GM12872 (cell line): ENCODE measurements around the gene PTPN2.

ENCODE experiments used
- TF ChIP-seq, protein P1 (sequence below): IDR thresholded peaks from 3 replicates; pipeline ENCODE4 v1.5.1; 2011; ENCODE audit warnings: low read depth, mild to moderate bottlenecking, low read length, moderate library complexity; ENCODE audit not compliant: insufficient read depth

Gene PTPN2

DNA sequence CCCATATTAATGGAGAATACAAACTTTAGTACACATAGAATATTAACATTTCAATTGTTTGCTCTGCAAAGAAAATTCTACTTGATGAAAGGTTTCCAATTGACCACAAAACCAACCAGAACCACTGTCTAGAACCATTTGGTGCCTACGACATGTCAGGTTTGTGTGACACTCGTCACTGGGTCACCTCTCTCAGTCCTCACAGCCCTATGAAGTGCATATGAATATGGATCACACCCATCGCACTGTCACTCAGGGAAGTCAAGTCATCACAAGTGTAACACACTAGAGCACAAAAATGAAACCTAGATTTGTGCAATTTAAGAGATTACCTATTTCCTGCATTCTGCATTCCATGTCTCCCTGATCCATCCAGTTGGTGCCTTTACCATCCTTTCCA is 43.7 kb downstream of the PTPN2 start:
- TF ChIP-seq, protein P1, sequence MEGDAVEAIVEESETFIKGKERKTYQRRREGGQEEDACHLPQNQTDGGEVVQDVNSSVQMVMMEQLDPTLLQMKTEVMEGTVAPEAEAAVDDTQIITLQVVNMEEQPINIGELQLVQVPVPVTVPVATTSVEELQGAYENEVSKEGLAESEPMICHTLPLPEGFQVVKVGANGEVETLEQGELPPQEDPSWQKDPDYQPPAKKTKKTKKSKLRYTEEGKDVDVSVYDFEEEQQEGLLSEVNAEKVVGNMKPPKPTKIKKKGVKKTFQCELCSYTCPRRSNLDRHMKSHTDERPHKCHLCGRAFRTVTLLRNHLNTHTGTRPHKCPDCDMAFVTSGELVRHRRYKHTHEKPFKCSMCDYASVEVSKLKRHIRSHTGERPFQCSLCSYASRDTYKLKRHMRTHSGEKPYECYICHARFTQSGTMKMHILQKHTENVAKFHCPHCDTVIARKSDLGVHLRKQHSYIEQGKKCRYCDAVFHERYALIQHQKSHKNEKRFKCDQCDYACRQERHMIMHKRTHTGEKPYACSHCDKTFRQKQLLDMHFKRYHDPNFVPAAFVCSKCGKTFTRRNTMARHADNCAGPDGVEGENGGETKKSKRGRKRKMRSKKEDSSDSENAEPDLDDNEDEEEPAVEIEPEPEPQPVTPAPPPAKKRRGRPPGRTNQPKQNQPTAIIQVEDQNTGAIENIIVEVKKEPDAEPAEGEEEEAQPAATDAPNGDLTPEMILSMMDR, result no peak

DNA sequence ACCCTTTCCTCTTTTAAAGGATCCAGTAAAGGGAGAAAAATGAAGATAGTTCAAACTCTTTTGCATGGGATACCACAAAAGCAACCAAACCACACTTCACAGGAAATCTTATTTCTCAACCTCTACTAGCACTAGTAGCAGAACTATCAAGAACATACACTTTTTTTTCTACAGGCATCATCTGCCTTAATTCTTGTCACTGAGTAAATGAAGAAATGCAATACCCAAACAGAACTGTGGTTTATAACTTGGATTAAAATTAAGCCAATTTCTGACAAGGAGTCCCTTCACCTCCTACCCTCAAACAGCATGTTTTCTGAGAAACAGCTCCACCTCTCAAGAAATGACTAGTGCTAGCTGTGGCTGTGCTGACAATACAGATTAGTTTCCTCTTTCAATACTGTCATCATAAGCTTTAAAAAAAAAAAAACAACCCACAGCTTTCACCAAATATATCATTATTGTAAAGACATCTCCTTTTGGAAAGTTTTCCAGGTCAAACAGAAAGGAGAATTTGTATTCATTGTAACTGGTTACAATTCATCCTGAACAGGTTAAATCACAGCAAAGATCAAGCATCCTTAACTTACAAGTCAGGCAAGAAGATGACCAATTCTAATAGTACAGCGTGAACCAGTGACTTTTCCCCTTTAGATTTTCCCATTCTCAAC is 44.4 kb downstream of the PTPN2 start:
- TF ChIP-seq, protein P1, result no peak

GRCh38 chr18:12839057-12839525 is 44.9 kb downstream of the PTPN2 start:
- TF ChIP-seq, protein P1, result no peak

DNA sequence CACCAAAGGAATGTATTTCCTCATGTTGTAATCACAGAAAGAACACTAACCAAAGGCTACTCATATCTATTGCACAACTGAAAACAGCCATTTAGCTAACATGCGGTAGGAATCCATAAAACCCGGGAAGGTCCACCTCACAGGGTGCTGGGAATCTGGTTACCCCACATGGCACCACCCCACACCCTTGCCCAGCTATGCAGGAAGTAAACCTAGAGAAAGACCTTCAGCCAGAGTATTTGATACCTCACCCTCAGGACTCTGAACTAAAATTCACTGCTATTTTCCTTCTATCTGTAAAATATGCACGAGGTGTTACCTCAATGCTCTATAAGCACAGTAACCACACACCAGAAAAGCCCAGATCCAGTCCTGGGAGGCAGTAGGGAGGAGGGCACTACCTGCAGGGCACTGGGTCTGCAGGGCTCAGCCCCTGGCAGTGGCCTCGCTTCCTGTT is 45.8 kb downstream of the PTPN2 start:
- TF ChIP-seq, protein P1, result no peak

- TF ChIP-seq, protein P1, result no peak
Measured at GRCh38 chr18:12837747-12838146, 46.3 kb downstream of the PTPN2 start.

DNA sequence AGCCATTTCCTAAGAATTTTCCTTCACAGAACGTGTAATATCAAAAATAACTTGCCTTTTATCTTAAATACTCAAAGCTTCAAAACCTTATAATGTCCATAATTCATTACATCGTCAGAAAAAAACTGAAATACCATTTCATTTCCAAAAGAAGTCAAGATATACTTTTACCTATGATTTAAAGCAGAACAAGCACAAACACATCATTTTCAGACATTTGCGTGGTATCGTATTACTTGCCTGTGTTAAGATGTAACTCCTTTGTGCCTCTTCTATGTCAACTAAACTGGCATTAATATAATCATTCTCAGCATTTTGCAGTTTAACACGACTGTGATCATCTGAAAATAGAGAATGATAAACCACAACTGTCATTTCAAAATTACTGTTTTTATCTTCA is 47.5 kb downstream of the PTPN2 start:
- TF ChIP-seq, protein P1, result no peak

DNA sequence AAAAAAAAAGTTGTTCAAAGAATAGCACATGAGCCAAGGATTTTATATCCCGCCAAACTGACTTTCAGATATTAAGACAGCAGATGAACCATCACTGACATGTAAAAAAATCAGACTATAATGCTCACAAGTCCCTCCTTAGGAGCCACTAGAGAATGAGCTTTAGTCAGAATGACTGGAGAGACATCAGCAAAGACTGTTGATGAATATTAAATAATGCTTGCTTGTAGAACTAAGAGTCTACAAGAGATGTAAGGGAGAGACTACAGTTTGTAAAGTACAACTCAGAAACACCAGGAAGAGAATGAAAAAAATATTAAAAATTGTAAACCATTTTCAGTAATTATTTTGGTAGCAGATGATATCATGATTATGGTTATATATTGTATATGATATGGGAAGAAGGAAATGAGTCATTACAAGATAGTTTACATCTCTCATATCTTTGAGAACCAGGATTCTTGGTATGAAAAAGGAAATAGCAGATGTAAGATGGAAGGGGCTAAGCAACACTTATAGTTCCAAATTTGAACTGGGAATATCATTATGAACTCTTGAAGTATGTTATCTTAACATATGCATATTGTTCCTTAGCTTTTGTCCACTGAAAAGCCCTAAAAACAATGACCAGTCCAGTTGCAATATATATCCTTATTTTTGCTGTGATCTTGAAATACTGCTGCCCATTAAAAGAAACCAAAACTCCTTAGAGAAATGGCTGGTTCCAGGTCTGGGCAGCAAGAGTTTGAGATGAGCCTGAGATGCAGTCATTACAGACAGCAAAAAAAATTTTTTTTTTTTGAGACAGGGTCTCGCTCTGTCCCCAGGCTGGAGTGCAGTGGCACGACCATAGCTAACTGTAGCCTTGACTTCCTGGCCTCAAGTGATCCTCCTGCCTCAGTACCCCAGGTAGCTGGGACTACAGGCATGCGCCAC is 55.7 kb downstream of the PTPN2 start:
- TF ChIP-seq, protein P1, result no peak
